HG03460 (cell line): ENCODE measurements around the gene PTPN13.
"Not testable (repeated sequence)": the region's sequence is repeated elsewhere in the genome, so short reads cannot be mapped to it uniquely, and the experiment has no call there.

ENCODE experiments used
- ATAC-seq: cut with Tn5 transposase; IDR thresholded peaks from one replicate; pipeline ENCODE4 v1.9.1; 2021; ENCODE audit not compliant: unreplicated experiment

Gene PTPN13

GRCh38 chr4:86688026-86688425 lies 93.9 kb downstream of the PTPN13 start:
- no peak for ATAC-seq

GRCh38 chr4:86704601-86705000 lies 110.5 kb downstream of the PTPN13 start:
- no peak for ATAC-seq

GRCh38 chr4:86706923-86707597 lies 112.9 kb downstream of the PTPN13 start:
- ATAC-seq: no peak

- no peak for ATAC-seq
Observed at GRCh38 chr4:86717651-86718050, 123.5 kb downstream of the PTPN13 start.

- ATAC-seq: no peak
Observed at GRCh38 chr4:86718152-86718551, 124.0 kb downstream of the PTPN13 start.

- ATAC-seq: not testable (repeated sequence)
Observed at GRCh38 chr4:86719149-86719548, 125.0 kb downstream of the PTPN13 start.

GRCh38 chr4:86720508-86721068 lies 126.5 kb downstream of the PTPN13 start:
- no peak for ATAC-seq

- no peak for ATAC-seq
Observed at GRCh38 chr4:86721412-86721811, 127.3 kb downstream of the PTPN13 start.

GRCh38 chr4:86730310-86730709 lies 136.2 kb downstream of the PTPN13 start:
- ATAC-seq: no peak

GRCh38 chr4:86737244-86737643 lies 143.1 kb downstream of the PTPN13 start:
- ATAC-seq: no peak

GRCh38 chr4:86741846-86742245 lies 147.7 kb downstream of the PTPN13 start:
- no peak for ATAC-seq

- ATAC-seq: no peak
Observed at GRCh38 chr4:86744570-86744969, 150.5 kb downstream of the PTPN13 start.

- ATAC-seq: no peak
Observed at GRCh38 chr4:86749121-86749520, 155.0 kb downstream of the PTPN13 start.

GRCh38 chr4:86755388-86755787 lies 161.3 kb downstream of the PTPN13 start:
- no peak for ATAC-seq

GRCh38 chr4:86757468-86757867 lies 163.4 kb downstream of the PTPN13 start:
- no peak for ATAC-seq

- no peak for ATAC-seq
Observed at GRCh38 chr4:86759298-86759697, 165.2 kb downstream of the PTPN13 start.

GRCh38 chr4:86762649-86763048 lies 168.5 kb downstream of the PTPN13 start:
- no peak for ATAC-seq

- no peak for ATAC-seq
Observed at GRCh38 chr4:86769794-86770193, 175.7 kb downstream of the PTPN13 start.

GRCh38 chr4:86771141-86771540 lies 177.0 kb downstream of the PTPN13 start:
- ATAC-seq: no peak

GRCh38 chr4:86775061-86775460 lies 180.9 kb downstream of the PTPN13 start:
- ATAC-seq: no peak

- no peak for ATAC-seq
Observed at GRCh38 chr4:86778175-86778574, 184.1 kb downstream of the PTPN13 start.

GRCh38 chr4:86788826-86789225 lies 194.7 kb downstream of the PTPN13 start:
- no peak for ATAC-seq

GRCh38 chr4:86791126-86791525 lies 197.0 kb downstream of the PTPN13 start:
- no peak for ATAC-seq
